ENCODE results near the gene NDUFS2.
A peak's percentile ranks its signal among the peaks of the same experiment; 100 is the strongest.

The NDUFS2 gene

GRCh38 chr1:161175771-161176453 is 26.3 kb upstream of the NDUFS2 start:
- H3K27me3 ChIP-seq, result no peaks in the 10 kb centered on the region
- H3K4me3 ChIP-seq (ENCODE audit: low read depth, low read length), result peak overlapping the region; percentile 81
- TF ChIP-seq CTCF (IDR thresholded peaks at IDR 0.05; ENCODE audit: low read depth, low read length), result no peak
- no peaks in the 10 kb centered on the region for H3K9me3 ChIP-seq
- DNase-seq, result no peak
- no peaks in the 10 kb centered on the region; the same call in 1 of the 2 replicates for H3K4me1 ChIP-seq
- peaks cover 42% of the 10 kb centered on the region for H3K36me3 ChIP-seq

GRCh38 chr1:161176468-161177111 is 25.6 kb upstream of the NDUFS2 start:
- Histone ChIP-seq H3K36me3 (peaks cover 35% of the 10 kb centered on the region), H3K4me3 (ENCODE audit: low read depth, low read length) (peak overlapping the region; percentile 81), H3K9me3 (no peaks in the 10 kb centered on the region), H3K27me3 (no peaks in the 10 kb centered on the region), H3K4me1 (no peaks in the 10 kb centered on the region; the same call in 1 of the 2 replicates)
- no peak for DNase-seq
- TF ChIP-seq CTCF (IDR thresholded peaks at IDR 0.05; ENCODE audit: low read depth, low read length), result no peak

GRCh38 chr1:161177112-161177935 is 24.8 kb upstream of the NDUFS2 start, which contains the start of gene B4GALT3:
TSS of gene B4GALT3 (minus strand) at chr1:161177507. CDS start at chr1:161176060, 1,447 bp downstream.
- peak; percentile 95 for DNase-seq
- TF ChIP-seq CTCF (IDR thresholded peaks at IDR 0.05; ENCODE audit: low read depth, low read length), result peak; percentile 57
- no peaks in the 10 kb centered on the region; the same call in 1 of the 2 replicates for H3K4me1 ChIP-seq

GRCh38 chr1:161177936-161178244 is 24.3 kb upstream of the NDUFS2 start:
- Histone ChIP-seq H3K4me3 (ENCODE audit: low read depth, low read length) (peak overlapping the region; percentile 81), H3K4me1 (no peaks in the 10 kb centered on the region; the same call in 1 of the 2 replicates)

More at GRCh38 chr1:161177112-161177935, 24.8 kb upstream of the NDUFS2 start, which contains the start of gene B4GALT3:
- Histone ChIP-seq H3K36me3 (peaks cover 28% of the 10 kb centered on the region), H3K9me3 (no peaks in the 10 kb centered on the region), H3K4me3 (ENCODE audit: low read depth, low read length) (peak within 1 kb of the TSS; percentile 81), H3K27me3 (no peaks in the 10 kb centered on the region)

GRCh38 chr1:161179698-161180097 is 22.5 kb upstream of the NDUFS2 start:
- TF ChIP-seq CTCF (IDR thresholded peaks at IDR 0.05; ENCODE audit: low read depth, low read length), result no peak
- no peaks in the 10 kb centered on the region for H3K27me3 ChIP-seq
- no peaks in the 10 kb centered on the region; the same call in 1 of the 2 replicates for H3K4me1 ChIP-seq
- H3K36me3 ChIP-seq, result peaks cover 9% of the 10 kb centered on the region
- no peaks in the 10 kb centered on the region for H3K9me3 ChIP-seq
- DNase-seq, result no peak
- no peak overlapping the region for H3K4me3 ChIP-seq (ENCODE audit: low read depth, low read length)

More at GRCh38 chr1:161177936-161178244, 24.3 kb upstream of the NDUFS2 start:
- Histone ChIP-seq H3K9me3 (no peaks in the 10 kb centered on the region), H3K27me3 (no peaks in the 10 kb centered on the region), H3K36me3 (peaks cover 24% of the 10 kb centered on the region)
- DNase-seq, result no peak
- no peak for TF ChIP-seq CTCF (IDR thresholded peaks at IDR 0.05; ENCODE audit: low read depth, low read length)

All from BE2C (cell line).